ENCODE measurements around the gene NDOR1.

- TF ChIP-seq, protein P1, sequence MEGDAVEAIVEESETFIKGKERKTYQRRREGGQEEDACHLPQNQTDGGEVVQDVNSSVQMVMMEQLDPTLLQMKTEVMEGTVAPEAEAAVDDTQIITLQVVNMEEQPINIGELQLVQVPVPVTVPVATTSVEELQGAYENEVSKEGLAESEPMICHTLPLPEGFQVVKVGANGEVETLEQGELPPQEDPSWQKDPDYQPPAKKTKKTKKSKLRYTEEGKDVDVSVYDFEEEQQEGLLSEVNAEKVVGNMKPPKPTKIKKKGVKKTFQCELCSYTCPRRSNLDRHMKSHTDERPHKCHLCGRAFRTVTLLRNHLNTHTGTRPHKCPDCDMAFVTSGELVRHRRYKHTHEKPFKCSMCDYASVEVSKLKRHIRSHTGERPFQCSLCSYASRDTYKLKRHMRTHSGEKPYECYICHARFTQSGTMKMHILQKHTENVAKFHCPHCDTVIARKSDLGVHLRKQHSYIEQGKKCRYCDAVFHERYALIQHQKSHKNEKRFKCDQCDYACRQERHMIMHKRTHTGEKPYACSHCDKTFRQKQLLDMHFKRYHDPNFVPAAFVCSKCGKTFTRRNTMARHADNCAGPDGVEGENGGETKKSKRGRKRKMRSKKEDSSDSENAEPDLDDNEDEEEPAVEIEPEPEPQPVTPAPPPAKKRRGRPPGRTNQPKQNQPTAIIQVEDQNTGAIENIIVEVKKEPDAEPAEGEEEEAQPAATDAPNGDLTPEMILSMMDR (IDR thresholded peaks at IDR 0.05; ENCODE audit: low read depth, low read length, poor library complexity, severe bottlenecking), result no peak
- no peak for TF ChIP-seq EZH2phosphoT487 (IDR thresholded peaks at IDR 0.05; ENCODE audit: borderline replicate concordance, low read length)
These were observed 47.7 kb upstream of the NDOR1 start for GRCh38 chr9:137157618-137158415.
